GM19238 (cell line): ENCODE measurements around the gene FARSA.
"Not testable (repeated sequence)": the region's sequence is repeated elsewhere in the genome, so short reads cannot be mapped to it uniquely, and the experiment has no call there.

Source experiments
- DNase-seq: peaks from one replicate; pipeline ENCODE4 v3.0.0; 2011; ENCODE audit warnings: low spot score; ENCODE audit not compliant: insufficient read length

Gene FARSA

GRCh38 chr19:12890787-12891552 is 42.5 kb downstream of the FARSA start, which contains the start of gene GCDH:
Gene GCDH (plus strand): TSS chr19:12891160. CDS start chr19:12891305, 145 bp downstream.
- DNase-seq = peak; percentile 97

- DNase-seq = not testable (repeated sequence)
These were observed 43.2 kb downstream of the FARSA start for GRCh38 chr19:12890299-12890786.

- DNase-seq = no peak
These were observed 45.4 kb downstream of the FARSA start for GRCh38 chr19:12888006-12888603.

- DNase-seq = no peak
These were observed 46.4 kb downstream of the FARSA start, which contains the start of gene KLF1 for GRCh38 chr19:12886969-12887747. Gene KLF1 (minus strand): TSS chr19:12887201. CDS start chr19:12887140, 61 bp downstream.

GRCh38 chr19:12886651-12886968 is 46.9 kb downstream of the FARSA start:
- DNase-seq = no peak

GRCh38 chr19:12885749-12886650 is 47.5 kb downstream of the FARSA start:
- no peak for DNase-seq

- peak; percentile 51 for DNase-seq
These were observed 48.4 kb downstream of the FARSA start for GRCh38 chr19:12884926-12885748.

GRCh38 chr19:12884627-12884925 is 48.9 kb downstream of the FARSA start:
- no peak for DNase-seq

GRCh38 chr19:12884202-12884601 is 49.3 kb downstream of the FARSA start:
- no peak for DNase-seq

GRCh38 chr19:12882589-12882988 is 50.9 kb downstream of the FARSA start:
- no peak for DNase-seq

GRCh38 chr19:12881172-12881808 is 52.2 kb downstream of the FARSA start, which contains the start of gene DNASE2:
Gene DNASE2 (minus strand): TSS chr19:12881449. CDS start chr19:12881375, 74 bp downstream.
- DNase-seq = peak; percentile 100

GRCh38 chr19:12880551-12881171 is 52.9 kb downstream of the FARSA start:
- DNase-seq = peak; percentile 47

- DNase-seq = no peak
These were observed 58.4 kb downstream of the FARSA start for GRCh38 chr19:12875086-12875485.

- DNase-seq = no peak
These were observed 59.4 kb downstream of the FARSA start for GRCh38 chr19:12873891-12874745.

GRCh38 chr19:12872941-12873890 is 60.3 kb downstream of the FARSA start:
- no peak for DNase-seq
